ENCODE measurements around the gene PTPMT1. TPM values are rescaled to one million over a fixed set of nuclear protein-coding genes. Genes with fewer than 3 reads are reported as not detected.
A peak's percentile ranks its signal among the peaks of the same experiment; 100 is the strongest.

PTPMT1 gene
- polyA plus RNA-seq, 3 donors = 39.2 to 87.8 (median 83.3) TPM

DNA sequence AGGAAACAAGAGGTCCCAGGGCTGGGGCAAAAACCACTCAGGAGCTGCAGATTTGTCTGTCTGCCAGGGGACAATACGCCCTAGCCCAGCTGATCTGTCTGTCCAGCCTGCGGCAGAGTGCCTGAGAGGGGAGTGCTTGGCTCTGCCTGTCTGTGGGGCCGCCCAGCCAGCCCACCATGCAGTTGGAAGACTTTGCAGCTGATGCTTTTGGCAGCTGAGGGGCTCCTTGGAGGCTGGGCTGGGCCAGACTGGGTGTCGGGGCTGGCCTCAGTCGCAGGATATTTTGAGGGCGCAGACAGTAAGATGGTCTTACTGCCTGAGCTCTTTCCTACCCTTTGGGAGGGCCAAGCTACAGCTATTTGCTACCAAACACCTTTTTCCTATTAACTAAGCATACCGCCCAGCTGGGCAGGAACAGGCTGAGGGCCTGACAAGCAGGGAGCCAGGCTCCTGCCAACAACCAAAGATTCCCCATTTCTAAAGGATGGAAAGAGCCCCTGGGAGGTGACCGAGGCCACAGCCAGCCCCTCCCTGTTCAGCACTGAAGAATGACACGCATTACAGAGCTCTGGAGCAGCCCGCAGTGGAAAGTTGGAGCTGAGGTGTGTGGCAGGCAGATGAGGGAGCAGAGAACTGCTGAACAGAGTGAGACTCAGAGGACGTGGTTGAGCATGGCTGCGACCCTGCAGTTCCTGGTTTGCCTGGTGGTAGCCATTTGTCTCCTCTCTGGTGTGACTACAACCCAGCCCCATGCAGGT lies 20.9 kb downstream of the PTPMT1 start, which contains the start of gene FAM180B:
Gene FAM180B, plus strand, starts transcription at position 581 of the 758 bp plus-strand sequence. Its CDS starts 91 bp downstream, at position 672.
- H3K4me1 ChIP-seq (ENCODE audit: control insufficient read depth in 1 of 2, insufficient read depth in 2 of 2, low read length in 2 of 2) = peaks cover 15 to 20% of the 10 kb centered on the region in 2 donors
- H3K9me3 ChIP-seq (replicated peaks in 1 of 2; ENCODE audit: control insufficient read depth in 1 of 2, insufficient read depth in 1 of 2, low read length in 2 of 2) = no peaks in the 10 kb centered on the region
- Mint-ChIP-seq H3K36me3 (peaks cover 32 to 49% of the 10 kb centered on the region in 2 donors), H3K4me3 (no peak within 1 kb of the TSS), H3K27ac (peak within 1 kb of the TSS in 5 of 7 donors; percentile 40 to 86 (median 82)), H3K4me1 (peaks cover 21% of the 10 kb centered on the region), H3K27me3 (ENCODE audit: low read depth in 3 of 3) (peaks cover 0 to 3% (median 0%) of the 10 kb centered on the region in 3 donors), H3K9me3 (no peaks in the 10 kb centered on the region)
- intact Hi-C loops (cut with micrococcal nuclease) = no loop called here
- H3K36me3 ChIP-seq (replicated peaks in 1 of 2; ENCODE audit: control insufficient read depth in 1 of 2, insufficient read depth in 2 of 2, low read length in 2 of 2) = peaks cover 35 to 40% of the 10 kb centered on the region in 2 donors
- H4K20me1 ChIP-seq (ENCODE audit: insufficient read depth, low read length) = no peaks in the 10 kb centered on the region
- no peak within 1 kb of the TSS for H3K4me2 ChIP-seq (replicated peaks; ENCODE audit: extremely low read depth, low read length, poor library complexity, severe bottlenecking)
- peak within 1 kb of the TSS; percentile 84 for H2AFZ ChIP-seq (ENCODE audit: insufficient read depth, low read depth, low read length, poor library complexity, severe bottlenecking)
- H3K79me2 ChIP-seq (ENCODE audit: insufficient read depth, low read length) = peaks cover 15% of the 10 kb centered on the region
- H3K27ac ChIP-seq (ENCODE audit: low read depth in 1 of 2, low read length in 2 of 2) = peak within 1 kb of the TSS; percentile 17 to 68
- peak within 1 kb of the TSS; percentile 43 for H3K9ac ChIP-seq (ENCODE audit: insufficient read depth, low read length, poor library complexity, severe bottlenecking)
- no peaks in the 10 kb centered on the region for H3K27me3 ChIP-seq (ENCODE audit: control insufficient read depth in 2 of 2, insufficient read depth in 2 of 2, low read length in 2 of 2)
- TF ChIP-seq, protein P1, sequence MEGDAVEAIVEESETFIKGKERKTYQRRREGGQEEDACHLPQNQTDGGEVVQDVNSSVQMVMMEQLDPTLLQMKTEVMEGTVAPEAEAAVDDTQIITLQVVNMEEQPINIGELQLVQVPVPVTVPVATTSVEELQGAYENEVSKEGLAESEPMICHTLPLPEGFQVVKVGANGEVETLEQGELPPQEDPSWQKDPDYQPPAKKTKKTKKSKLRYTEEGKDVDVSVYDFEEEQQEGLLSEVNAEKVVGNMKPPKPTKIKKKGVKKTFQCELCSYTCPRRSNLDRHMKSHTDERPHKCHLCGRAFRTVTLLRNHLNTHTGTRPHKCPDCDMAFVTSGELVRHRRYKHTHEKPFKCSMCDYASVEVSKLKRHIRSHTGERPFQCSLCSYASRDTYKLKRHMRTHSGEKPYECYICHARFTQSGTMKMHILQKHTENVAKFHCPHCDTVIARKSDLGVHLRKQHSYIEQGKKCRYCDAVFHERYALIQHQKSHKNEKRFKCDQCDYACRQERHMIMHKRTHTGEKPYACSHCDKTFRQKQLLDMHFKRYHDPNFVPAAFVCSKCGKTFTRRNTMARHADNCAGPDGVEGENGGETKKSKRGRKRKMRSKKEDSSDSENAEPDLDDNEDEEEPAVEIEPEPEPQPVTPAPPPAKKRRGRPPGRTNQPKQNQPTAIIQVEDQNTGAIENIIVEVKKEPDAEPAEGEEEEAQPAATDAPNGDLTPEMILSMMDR (IDR thresholded peaks at IDR 0.05) = no peak
- WGBS (ENCODE audit: insufficient coverage) = 90% methylated on average over 11 of the region's 12 CpGs
- DNase-seq = no peak
- no peak within 1 kb of the TSS for H3K4me3 ChIP-seq (replicated peaks in 1 of 3; ENCODE audit: low read depth in 2 of 3, low read length in 3 of 3)

DNA sequence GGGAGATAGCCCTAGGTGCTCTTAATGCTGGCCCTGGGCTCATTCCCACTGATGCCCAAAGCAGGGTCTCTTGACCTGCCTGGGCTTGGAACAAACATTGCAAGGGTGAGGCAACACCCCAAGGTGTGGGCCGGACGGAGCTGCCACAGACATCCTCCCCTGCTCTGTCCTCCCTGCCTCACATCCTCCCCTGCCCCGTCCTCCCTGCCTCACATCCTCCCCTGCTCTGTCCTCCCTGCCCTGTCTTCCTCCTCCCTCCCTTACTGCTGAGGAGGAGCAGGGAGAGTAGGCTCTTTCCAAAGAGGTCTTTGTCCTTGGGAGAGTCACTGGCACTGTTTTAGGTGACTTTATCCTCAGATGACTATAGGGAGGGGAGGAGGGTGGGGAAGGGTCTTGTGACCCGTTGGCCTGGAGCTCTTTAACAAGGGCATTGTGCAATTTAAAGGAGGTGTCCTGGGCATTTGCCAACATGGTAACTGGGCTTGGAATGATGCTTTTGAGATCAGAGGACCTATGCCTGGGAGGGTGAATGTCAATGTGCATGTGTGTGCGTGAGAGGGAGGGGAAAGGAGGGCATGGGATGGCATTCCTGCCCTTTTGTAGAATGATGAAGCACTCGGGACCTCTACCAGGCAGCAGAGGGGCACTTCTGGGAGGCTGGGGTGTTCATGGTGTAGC lies 21.8 kb downstream of the PTPMT1 start:
- H3K27me3 ChIP-seq (ENCODE audit: control insufficient read depth in 2 of 2, insufficient read depth in 2 of 2, low read length in 2 of 2) = no peaks in the 10 kb centered on the region
- no peak overlapping the region for H3K4me3 Mint-ChIP-seq
- peaks cover 21 to 29% of the 10 kb centered on the region in 2 donors for H3K4me1 ChIP-seq (ENCODE audit: control insufficient read depth in 1 of 2, insufficient read depth in 2 of 2, low read length in 2 of 2)
- DNase-seq = no peak
- H3K9ac ChIP-seq (ENCODE audit: insufficient read depth, low read length, poor library complexity, severe bottlenecking) = peak overlapping the region; percentile 43
- H4K20me1 ChIP-seq (ENCODE audit: insufficient read depth, low read length) = no peaks in the 10 kb centered on the region
- no peaks in the 10 kb centered on the region for H3K9me3 Mint-ChIP-seq
- peaks cover 26 to 31% of the 10 kb centered on the region in 2 donors for H3K36me3 ChIP-seq (replicated peaks in 1 of 2; ENCODE audit: control insufficient read depth in 1 of 2, insufficient read depth in 2 of 2, low read length in 2 of 2)
- H3K36me3 Mint-ChIP-seq = peaks cover 23 to 40% of the 10 kb centered on the region in 2 donors
- H3K27me3 Mint-ChIP-seq (ENCODE audit: low read depth in 3 of 3) = peaks cover 0 to 4% (median 3%) of the 10 kb centered on the region in 3 donors
- H2AFZ ChIP-seq (ENCODE audit: insufficient read depth, low read depth, low read length, poor library complexity, severe bottlenecking) = peak overlapping the region; percentile 84
- H3K27ac Mint-ChIP-seq = peak overlapping the region in 5 of 7 donors; percentile 40 to 86 (median 82)
- intact Hi-C loops (cut with micrococcal nuclease) = no loop called here
- peak overlapping the region; percentile 63 for H3K4me2 ChIP-seq (replicated peaks; ENCODE audit: extremely low read depth, low read length, poor library complexity, severe bottlenecking)
- peaks cover 30% of the 10 kb centered on the region for H3K4me1 Mint-ChIP-seq
- TF ChIP-seq, protein P1 (IDR thresholded peaks at IDR 0.05) = no peak
- H3K79me2 ChIP-seq (ENCODE audit: insufficient read depth, low read length) = peaks cover 15% of the 10 kb centered on the region
- H3K4me3 ChIP-seq (replicated peaks in 1 of 3; ENCODE audit: low read depth in 2 of 3, low read length in 3 of 3) = no peak overlapping the region
- WGBS (ENCODE audit: insufficient coverage) = 38% methylated on average over 3 of the region's 6 CpGs
- peak overlapping the region; percentile 17 to 68 for H3K27ac ChIP-seq (ENCODE audit: low read depth in 1 of 2, low read length in 2 of 2)
- no peaks in the 10 kb centered on the region for H3K9me3 ChIP-seq (replicated peaks in 1 of 2; ENCODE audit: control insufficient read depth in 1 of 2, insufficient read depth in 1 of 2, low read length in 2 of 2)

Measured in CD14-positive monocyte (primary cell).